GM12864 (cell line): ENCODE measurements around the gene CAMK2D.

Experiments
- DNase-seq: peaks from one replicate; pipeline ENCODE4 v3.0.0-alpha.2; 2011; ENCODE audit warnings: low read depth
- H3K4me3 ChIP-seq: 2 replicates; pipeline ENCODE4 v1.5.1; 2011; ENCODE audit warnings: mild to moderate bottlenecking, low read depth, low read length, control low read depth
- TF ChIP-seq, protein P1 (sequence below): IDR thresholded peaks from 2 replicates; pipeline ENCODE4 v1.5.1; 2011; ENCODE audit warnings: low read depth, mild to moderate bottlenecking, moderate library complexity, low read length, control low read depth, inconsistent platforms; ENCODE audit errors: missing control alignments

Gene CAMK2D

GRCh38 chr4:113438596-113438995 is 322.9 kb downstream of the CAMK2D start:
- H3K4me3 ChIP-seq, result no peak overlapping the region
- TF ChIP-seq, protein P1, sequence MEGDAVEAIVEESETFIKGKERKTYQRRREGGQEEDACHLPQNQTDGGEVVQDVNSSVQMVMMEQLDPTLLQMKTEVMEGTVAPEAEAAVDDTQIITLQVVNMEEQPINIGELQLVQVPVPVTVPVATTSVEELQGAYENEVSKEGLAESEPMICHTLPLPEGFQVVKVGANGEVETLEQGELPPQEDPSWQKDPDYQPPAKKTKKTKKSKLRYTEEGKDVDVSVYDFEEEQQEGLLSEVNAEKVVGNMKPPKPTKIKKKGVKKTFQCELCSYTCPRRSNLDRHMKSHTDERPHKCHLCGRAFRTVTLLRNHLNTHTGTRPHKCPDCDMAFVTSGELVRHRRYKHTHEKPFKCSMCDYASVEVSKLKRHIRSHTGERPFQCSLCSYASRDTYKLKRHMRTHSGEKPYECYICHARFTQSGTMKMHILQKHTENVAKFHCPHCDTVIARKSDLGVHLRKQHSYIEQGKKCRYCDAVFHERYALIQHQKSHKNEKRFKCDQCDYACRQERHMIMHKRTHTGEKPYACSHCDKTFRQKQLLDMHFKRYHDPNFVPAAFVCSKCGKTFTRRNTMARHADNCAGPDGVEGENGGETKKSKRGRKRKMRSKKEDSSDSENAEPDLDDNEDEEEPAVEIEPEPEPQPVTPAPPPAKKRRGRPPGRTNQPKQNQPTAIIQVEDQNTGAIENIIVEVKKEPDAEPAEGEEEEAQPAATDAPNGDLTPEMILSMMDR, result no peak
- no peak for DNase-seq

- TF ChIP-seq, protein P1, result no peak
- no peak for DNase-seq
- H3K4me3 ChIP-seq, result no peak overlapping the region
Observed at GRCh38 chr4:113437129-113437528, 324.4 kb downstream of the CAMK2D start.

GRCh38 chr4:113436360-113436759 is 325.2 kb downstream of the CAMK2D start:
- TF ChIP-seq, protein P1, result no peak
- H3K4me3 ChIP-seq, result no peak overlapping the region

DNA sequence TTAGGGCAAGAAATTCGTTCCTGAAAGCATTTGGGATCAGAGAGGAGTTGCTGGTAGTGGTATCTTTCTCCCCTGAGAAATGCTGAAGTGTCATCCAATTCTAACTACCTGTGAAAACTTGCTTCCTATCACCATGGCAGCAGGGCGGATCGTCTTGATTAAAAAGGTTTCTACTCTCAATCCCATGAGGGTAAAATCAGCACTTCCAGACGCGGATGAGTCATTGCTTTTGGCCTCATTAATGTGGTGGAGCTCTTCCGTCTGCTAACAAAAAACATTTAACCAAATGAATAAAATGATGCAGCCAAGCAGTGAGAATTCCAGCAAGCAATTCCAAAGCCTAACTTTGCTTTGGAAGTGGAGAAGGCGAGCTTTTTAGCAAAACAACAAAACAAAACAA is 325.6 kb downstream of the CAMK2D start:
- TF ChIP-seq, protein P1, result no peak
- DNase-seq, result no peak
- H3K4me3 ChIP-seq, result no peak overlapping the region

More at GRCh38 chr4:113436360-113436759, 325.2 kb downstream of the CAMK2D start:
- no peak for DNase-seq

- H3K4me3 ChIP-seq, result no peak overlapping the region
- no peak for DNase-seq
- TF ChIP-seq, protein P1, result no peak
Observed at GRCh38 chr4:113434247-113434587, 327.3 kb downstream of the CAMK2D start.

DNA sequence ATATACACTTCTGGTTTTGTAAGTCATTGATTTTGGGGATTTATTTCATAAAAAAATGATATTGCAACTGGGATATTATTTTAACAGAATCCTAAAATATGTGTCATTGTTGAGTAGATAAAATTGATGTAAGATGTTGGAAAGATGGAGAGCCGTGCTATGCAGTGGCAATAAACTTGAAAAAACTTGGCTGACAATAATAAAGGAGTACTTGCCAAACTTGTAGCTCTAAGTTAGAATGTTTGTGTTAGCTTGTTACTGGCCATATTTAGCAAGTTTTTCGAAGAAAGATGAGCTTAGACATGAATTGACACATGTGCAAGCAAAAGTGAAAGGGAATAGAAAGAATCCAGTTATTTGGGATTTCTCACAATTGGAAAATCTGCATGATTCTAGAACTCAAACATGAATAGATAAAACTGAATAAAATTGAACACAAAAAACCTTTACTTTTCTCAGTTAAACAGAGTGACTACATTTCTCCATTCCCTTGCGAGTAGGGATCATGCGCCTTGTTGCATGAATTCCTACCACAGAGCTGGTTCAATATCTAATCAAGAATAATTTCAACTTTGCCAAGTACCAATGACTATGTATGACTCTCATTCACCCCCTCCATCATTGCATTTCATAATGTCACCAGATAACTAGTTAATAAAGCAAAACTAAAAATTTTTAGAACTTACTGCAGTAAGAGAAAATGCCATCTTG is 327.8 kb downstream of the CAMK2D start:
- no peak overlapping the region for H3K4me3 ChIP-seq
- DNase-seq, result no peak
- TF ChIP-seq, protein P1, result no peak

DNA sequence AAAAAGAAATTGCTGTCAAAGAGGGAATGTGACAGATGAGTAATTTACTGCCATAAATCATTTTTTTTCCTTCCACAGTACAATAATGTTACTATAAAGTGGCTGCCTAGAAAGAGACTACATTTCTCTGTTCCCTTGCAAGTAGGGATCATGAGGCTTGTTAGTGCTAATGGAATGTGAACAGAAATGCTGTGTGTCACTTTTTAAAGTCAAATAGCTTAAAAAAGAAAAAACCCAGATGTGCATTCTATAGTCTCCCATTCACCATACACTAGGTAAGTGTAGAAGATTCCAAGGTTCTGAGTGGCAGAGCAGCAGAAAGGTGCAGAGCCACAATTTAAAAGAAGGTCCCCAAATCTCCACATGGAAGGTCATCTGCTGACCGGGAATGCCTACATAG is 328.4 kb downstream of the CAMK2D start:
- no peak overlapping the region for H3K4me3 ChIP-seq
- TF ChIP-seq, protein P1, result no peak
- no peak for DNase-seq
